GM12878 (cell line): ENCODE measurements around the gene ZMYND10. TPM values are rescaled to one million over a fixed set of nuclear protein-coding genes. Genes with fewer than 3 reads are reported as not detected.
"Not testable (repeated sequence)": the region's sequence is repeated elsewhere in the genome, so short reads cannot be mapped to it uniquely, and the experiment has no call there.

ENCODE experiments used
- ATAC-seq: fragments of 200-7000 bp; cut with Tn5 transposase; 3 replicates; pipeline ENCODE4 v1.9.1; 2020; ENCODE audit warnings: mild to moderate bottlenecking, moderate library complexity
- BruUV-seq: library from RNA; stranded (reverse); fragments of 400-500 nt; replicated peaks from 2 replicates; lab custom pipeline; 2021; lab: Mats Ljungman, UMichigan
- CTCF ChIA-PET: fragments of 300-600 bp; sonication (Branson Sonifier 250); formaldehyde crosslinking; extraction: SDS; loops from one replicate; lab custom pipeline; 2021; ENCODE audit warnings: inconsistent platforms; lab: Yijun Ruan, JAX
- POLR2A ChIA-PET: fragments of 350-600 bp; formaldehyde crosslinking; extraction: SDS; loops from one replicate; lab custom pipeline; 2021; ENCODE audit warnings: inconsistent platforms; lab: Charles Lee
- RAD21 ChIA-PET: fragments of 300-600 bp; sonication (Branson Sonifier 250); formaldehyde crosslinking; loops from one replicate; lab custom pipeline; 2023; ENCODE audit warnings: antibody characterized with exemption; ENCODE audit not compliant: unreplicated experiment; lab: Charles Lee
- SMC1A ChIA-PET: fragments of 300-600 bp; sonication (Branson Sonifier 250); formaldehyde crosslinking; loops from one replicate; lab custom pipeline; 2023; ENCODE audit not compliant: unreplicated experiment, uncharacterized antibody; lab: Charles Lee
- DNase-seq: peaks from one replicate; pipeline ENCODE4 v3.0.0-alpha.2; 2011; ENCODE audit warnings: low read depth, low spot score
- FAIRE-seq: peaks from 3 replicates; lab custom pipeline; 2011; peaks lifted over from hg19 to GRCh38; lab: Jason Lieb, UNC
- H2AFZ ChIP-seq: 2 replicates; pipeline ENCODE4 v1.6.0; 2011; ENCODE audit warnings: low read depth, low read length, control low read depth; ENCODE audit not compliant: control insufficient read depth
- H3K27ac ChIP-seq: 2 replicates; pipeline ENCODE4 v1.5.1; 2011; ENCODE audit warnings: control low read depth; ENCODE audit not compliant: control insufficient read depth, insufficient read depth
- H3K27me3 ChIP-seq, 2 experiments: replicated peaks in 1 of 2; 2 replicates each; pipeline versions ENCODE4 v1.6.0 to v1.6.1; 2011; ENCODE audit warnings: low read length in 1 of 2; ENCODE audit not compliant: control insufficient read depth in 2 of 2, insufficient read depth in 2 of 2
- H3K36me3 ChIP-seq, 2 experiments: 2 replicates each; pipeline ENCODE4 v1.5.1; 2011; ENCODE audit warnings: low read length in 1 of 2; ENCODE audit not compliant: control insufficient read depth in 2 of 2, insufficient read depth in 2 of 2
- H3K4me1 ChIP-seq: 2 replicates; pipeline ENCODE4 v1.6.1; 2011; ENCODE audit warnings: mild to moderate bottlenecking, low read length, moderate library complexity, mixed read lengths; ENCODE audit not compliant: control insufficient read depth, insufficient read depth
- H3K4me2 ChIP-seq: 2 replicates; pipeline ENCODE4 v1.6.0; 2011; ENCODE audit warnings: control low read depth; ENCODE audit not compliant: control insufficient read depth, insufficient read depth
- H3K4me3 ChIP-seq: fragments of 200-600 bp; sonication (generic); 2 replicates; pipeline ENCODE4 v1.5.1; 2016
- H3K79me2 ChIP-seq: 2 replicates; pipeline ENCODE4 v1.6.0; 2011; ENCODE audit warnings: low read length; ENCODE audit not compliant: control insufficient read depth, insufficient read depth
- H3K9ac ChIP-seq: 2 replicates; pipeline ENCODE4 v1.8.0; 2011; ENCODE audit warnings: low read length, control low read depth, mixed read lengths; ENCODE audit not compliant: control insufficient read depth, insufficient read depth
- H3K9me3 ChIP-seq: replicated peaks from 3 replicates; pipeline ENCODE4 v1.5.1; 2011; ENCODE audit warnings: mild to moderate bottlenecking, low read length; ENCODE audit not compliant: control insufficient read depth, insufficient read depth
- H4K20me1 ChIP-seq: 2 replicates; pipeline ENCODE4 v1.6.0; 2011; ENCODE audit not compliant: control insufficient read depth, insufficient read depth
- IKZF1 ChIP-seq: fragments of 450-650 bp; conservative IDR thresholded peaks from 2 replicates; pipeline ENCODE4 v1.6.1; 2017; ENCODE audit warnings: antibody characterized with exemption, mild to moderate bottlenecking
- MEF2B ChIP-seq: fragments of 450-650 bp; IDR thresholded peaks from 2 replicates; pipeline ENCODE4 v1.6.1; 2018; ENCODE audit warnings: mild to moderate bottlenecking, moderate library complexity; ENCODE audit not compliant: partially characterized antibody, poor library complexity, severe bottlenecking
- MXI1 ChIP-seq: fragments of 150-350 bp; IDR thresholded peaks from 2 replicates; pipeline ENCODE4 v1.6.1; 2011; ENCODE audit warnings: low read depth, mild to moderate bottlenecking, inconsistent platforms, low read length, improper control_type of control experiment
- POU2F2 ChIP-seq: IDR thresholded peaks from 3 replicates; pipeline ENCODE4 v1.6.1; 2011; ENCODE audit warnings: low read depth, mild to moderate bottlenecking, low read length, borderline replicate concordance
- SIN3A ChIP-seq: IDR thresholded peaks from 2 replicates; pipeline ENCODE4 v1.6.1; 2012; ENCODE audit warnings: low read depth, low read length, improper control_type of control experiment
- SMAD1 ChIP-seq: fragments of 450-650 bp; IDR thresholded peaks from 2 replicates; pipeline ENCODE4 v1.6.1; 2018; ENCODE audit warnings: mild to moderate bottlenecking, low read depth; ENCODE audit not compliant: partially characterized antibody
- SMC3 ChIP-seq: IDR thresholded peaks from 2 replicates; pipeline ENCODE4 v1.6.1; 2011; ENCODE audit warnings: low read length, improper control_type of control experiment, borderline replicate concordance
- ZNF217 ChIP-seq: fragments of 450-650 bp; IDR thresholded peaks from 2 replicates; pipeline ENCODE4 v1.6.1; 2017; ENCODE audit warnings: antibody characterized with exemption, mild to moderate bottlenecking
- WGBS: methylation state at CpG from one replicate; pipeline ENCODE4 v1.1.6; 2016; ENCODE audit warnings: low lambda C conversion rate; ENCODE audit not compliant: insufficient replicate concordance, insufficient coverage; ENCODE audit errors: missing lambda C conversion rate; 5-methylcytosine and 5-hydroxymethylcytosine counted together
- in situ Hi-C: fragments of 300-500 bp; cut with MboI; formaldehyde crosslinking; loops from 9 replicates; pipeline ENCODE4 v1.14.3; 2018; ENCODE audit warnings: mixed read lengths
- intact Hi-C: fragments of 100-400 bp; cut with micrococcal nuclease; formaldehyde crosslinking; loops from one replicate; pipeline ENCODE4 v1.14.2; 2022; ENCODE audit not compliant: unreplicated experiment
- polyA plus RNA-seq, 11 experiments: library from polyadenylated mRNA; depleted of rRNA in 4 of 11; unstranded in 6 of 11; stranded (reverse) in 5 of 11; fragments of >200 nt; fragmentation: Nextera tagmentation in 4 of 11; fragmentation: Illumina TruSeq in 1 of 11; extraction: Ambion mirVana in 4 of 11; extraction: Trizol in 1 of 11; gene quantifications; 1 replicate in 1 of 11; 2 replicates in 10 of 11; pipeline versions ENCODE4 v1.2.1 to v1.2.3, GENCODE V29; 2011 to 2016; ENCODE audit warnings: inconsistent platforms in 2 of 11, missing spikeins in 2 of 11, low read depth in 1 of 11
- total RNA-seq, 4 experiments: library from RNA; depleted of rRNA in 3 of 4; stranded (reverse); fragments of >200 nt in 3 of 4; fragmentation: Illumina TruSeq in 1 of 4; extraction: Trizol in 1 of 4; gene quantifications; 2 replicates each; pipeline versions ENCODE4 v1.2.1 to v1.2.3, GENCODE V29; 2013 to 2021
- TF ChIP-seq, protein P1 (sequence below): fragments of 450-650 bp; IDR thresholded peaks from 2 replicates; pipeline ENCODE4 v1.6.1; 2017; ENCODE audit warnings: mild to moderate bottlenecking, low read depth, inconsistent platforms; ENCODE audit not compliant: poor library complexity, severe bottlenecking
- TF ChIP-seq, protein P2 (sequence below): IDR thresholded peaks from 2 replicates; pipeline ENCODE4 v1.6.1; 2011; ENCODE audit warnings: low read depth, mild to moderate bottlenecking, low read length, moderate library complexity, borderline replicate concordance; ENCODE audit errors: extremely low read depth

Gene ZMYND10
- total and polyA plus RNA-seq, 10 of the 15 experiments (the other 5 are each of a cell fraction or from before 2014, with no cell fraction given) = 0.11 to 1.0 (median 0.37) TPM

- in situ Hi-C loops (no loop called here), intact Hi-C loops (no loop called here)
- Histone ChIP-seq H3K9ac (no peak overlapping the region), H3K4me1 (peaks cover 8% of the 10 kb centered on the region), H3K9me3 (no peaks in the 10 kb centered on the region), H3K79me2 (no peaks in the 10 kb centered on the region), H3K36me3 (peaks cover 0 to 2% of the 10 kb centered on the region in 2 experiments; a peak in 1 of 4 replicates), H3K4me2 (no peak overlapping the region), H2AFZ (no peak overlapping the region), H3K27ac (no peak overlapping the region), H3K4me3 (no peak overlapping the region), H3K27me3 (no peaks in the 10 kb centered on the region), H4K20me1 (no peaks in the 10 kb centered on the region)
- RAD21 ChIA-PET = no interaction called here
- POLR2A ChIA-PET = no interaction called here
- CTCF ChIA-PET = interaction anchor here (1.7 kb wide), 1 partner anchor 10 kb away, joined by 8 read pairs; no protein-coding TSS in a partner anchor
- FAIRE-seq (no peak), ATAC-seq (no peak), DNase-seq (no peak)
- WGBS = 40% methylated on average over 3 of the region's 3 CpGs
- TF ChIP-seq, protein P1, sequence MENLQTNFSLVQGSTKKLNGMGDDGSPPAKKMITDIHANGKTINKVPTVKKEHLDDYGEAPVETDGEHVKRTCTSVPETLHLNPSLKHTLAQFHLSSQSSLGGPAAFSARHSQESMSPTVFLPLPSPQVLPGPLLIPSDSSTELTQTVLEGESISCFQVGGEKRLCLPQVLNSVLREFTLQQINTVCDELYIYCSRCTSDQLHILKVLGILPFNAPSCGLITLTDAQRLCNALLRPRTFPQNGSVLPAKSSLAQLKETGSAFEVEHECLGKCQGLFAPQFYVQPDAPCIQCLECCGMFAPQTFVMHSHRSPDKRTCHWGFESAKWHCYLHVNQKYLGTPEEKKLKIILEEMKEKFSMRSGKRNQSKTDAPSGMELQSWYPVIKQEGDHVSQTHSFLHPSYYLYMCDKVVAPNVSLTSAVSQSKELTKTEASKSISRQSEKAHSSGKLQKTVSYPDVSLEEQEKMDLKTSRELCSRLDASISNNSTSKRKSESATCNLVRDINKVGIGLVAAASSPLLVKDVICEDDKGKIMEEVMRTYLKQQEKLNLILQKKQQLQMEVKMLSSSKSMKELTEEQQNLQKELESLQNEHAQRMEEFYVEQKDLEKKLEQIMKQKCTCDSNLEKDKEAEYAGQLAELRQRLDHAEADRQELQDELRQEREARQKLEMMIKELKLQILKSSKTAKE = no peak
- TF ChIP-seq SMC3 (no peak), ZNF217 (no peak), IKZF1 (no peak), MEF2B (no peak), SMAD1 (no peak), POU2F2 (no peak), MXI1 (no peak), SIN3A (no peak)
- TF ChIP-seq, protein P2, sequence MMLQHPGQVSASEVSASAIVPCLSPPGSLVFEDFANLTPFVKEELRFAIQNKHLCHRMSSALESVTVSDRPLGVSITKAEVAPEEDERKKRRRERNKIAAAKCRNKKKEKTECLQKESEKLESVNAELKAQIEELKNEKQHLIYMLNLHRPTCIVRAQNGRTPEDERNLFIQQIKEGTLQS = no peak
- no TSS peak for BruUV-seq
- SMC1A ChIA-PET = no interaction called here
Observed at GRCh38 chr3:50314342-50314741, 31.2 kb downstream of the ZMYND10 start.

- intact Hi-C loops, SMC1A ChIA-PET: not testable (repeated sequence)
Observed at GRCh38 chr3:50312041-50312440, 33.5 kb downstream of the ZMYND10 start.

More at GRCh38 chr3:50312041-50312440, 33.5 kb downstream of the ZMYND10 start:
- H3K27ac ChIP-seq, in situ Hi-C loops, BruUV-seq, CTCF ChIA-PET, H2AFZ ChIP-seq, DNase-seq, H3K36me3 ChIP-seq, H3K4me2 ChIP-seq, H3K4me3 ChIP-seq, POLR2A ChIA-PET, H3K9me3 ChIP-seq, RAD21 ChIA-PET, H3K27me3 ChIP-seq, H4K20me1 ChIP-seq, H3K4me1 ChIP-seq, H3K9ac ChIP-seq, H3K79me2 ChIP-seq, ATAC-seq, FAIRE-seq: not testable (repeated sequence)
- WGBS = 92% methylated on average over 15 of the region's 32 CpGs
